ENCODE results near the gene C17orf58.

GRCh38 chr17:67982686-67983382 is 13.4 kb downstream of the C17orf58 start:
- TF ChIP-seq EZH2phosphoT487 (IDR thresholded peaks at IDR 0.05; ENCODE audit: borderline replicate concordance, low read depth, low read length) = no peak
- TF ChIP-seq CTCF (conservative IDR thresholded peaks at IDR 0.05; ENCODE audit: low read length) = no peak
